Adipocyte (in vitro differentiated cells): ENCODE data around the gene PDE7B.
A peak's percentile ranks its signal among the peaks of the same experiment; 100 is the strongest.

Source experiments
- DNase-seq: peaks from one replicate; pipeline ENCODE4 v3.0.0-alpha.2; 2015; ENCODE audit warnings: low read depth
- H3K27me3 ChIP-seq: replicated peaks from 2 replicates; pipeline ENCODE4 v1.7.0; 2013; ENCODE audit warnings: mild to moderate bottlenecking, low read length, moderate library complexity; ENCODE audit not compliant: control insufficient read depth, insufficient read depth
- H3K36me3 ChIP-seq: 2 replicates; pipeline ENCODE4 v1.7.0; 2013; ENCODE audit warnings: low read length, mild to moderate bottlenecking, moderate library complexity; ENCODE audit not compliant: control insufficient read depth, insufficient read depth, severe bottlenecking
- H3K4me1 ChIP-seq: 2 replicates; pipeline ENCODE4 v1.7.0; 2013; ENCODE audit warnings: mild to moderate bottlenecking, low read length, moderate library complexity; ENCODE audit not compliant: control insufficient read depth, insufficient read depth
- H3K4me3 ChIP-seq: 2 replicates; pipeline ENCODE4 v1.7.0; 2013; ENCODE audit warnings: mild to moderate bottlenecking, low read length, moderate library complexity
- H3K9ac ChIP-seq: 2 replicates; pipeline ENCODE4 v1.7.0; 2013; ENCODE audit warnings: mild to moderate bottlenecking, low read length, moderate library complexity
- H3K9me3 ChIP-seq: 2 replicates; pipeline ENCODE4 v1.7.0; 2013; ENCODE audit warnings: mild to moderate bottlenecking, low read length, moderate library complexity; ENCODE audit not compliant: control insufficient read depth

Gene PDE7B

DNA sequence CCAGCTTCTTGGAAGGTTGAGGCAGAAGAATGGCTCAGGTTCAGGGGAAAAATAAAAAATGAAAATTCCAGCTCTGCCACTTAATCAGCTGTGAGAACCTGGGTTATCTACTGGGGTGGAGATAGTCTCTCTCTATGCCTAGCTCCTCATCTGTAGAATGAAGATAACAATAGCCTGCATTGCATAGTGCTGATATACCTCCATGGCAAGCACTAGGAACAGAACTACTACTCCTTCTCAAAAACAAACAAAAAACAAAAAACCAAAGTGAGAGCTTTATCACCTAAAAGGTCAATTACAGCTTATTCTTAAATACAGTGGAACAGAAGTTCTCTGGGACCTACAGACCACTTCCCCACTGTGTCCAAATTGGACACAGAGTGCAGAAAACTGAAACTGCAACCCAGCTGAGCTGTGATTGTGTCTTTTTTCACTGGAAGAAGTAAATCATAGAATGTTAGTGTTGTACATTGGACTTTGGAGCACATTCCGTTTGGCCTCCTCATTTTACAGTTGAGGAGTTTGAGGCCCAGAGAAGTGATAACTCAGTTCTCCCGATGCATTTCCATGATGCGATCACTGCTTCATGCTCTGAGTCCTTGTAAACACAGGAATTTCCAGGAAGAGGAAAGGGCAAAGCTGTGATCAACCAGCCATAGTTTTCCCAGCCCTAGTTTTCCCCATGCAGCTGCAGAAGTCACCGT, 375.3 kb downstream of the PDE7B start:
- H3K4me3 ChIP-seq, result peak overlapping the region; percentile 78
- DNase-seq, result no peak
- no peaks in the 10 kb centered on the region for H3K36me3 ChIP-seq
- peak overlapping the region; percentile 72 for H3K9ac ChIP-seq
- H3K27me3 ChIP-seq, result no peaks in the 10 kb centered on the region
- H3K4me1 ChIP-seq, result peaks cover 11% of the 10 kb centered on the region
- H3K9me3 ChIP-seq, result no peaks in the 10 kb centered on the region

DNA sequence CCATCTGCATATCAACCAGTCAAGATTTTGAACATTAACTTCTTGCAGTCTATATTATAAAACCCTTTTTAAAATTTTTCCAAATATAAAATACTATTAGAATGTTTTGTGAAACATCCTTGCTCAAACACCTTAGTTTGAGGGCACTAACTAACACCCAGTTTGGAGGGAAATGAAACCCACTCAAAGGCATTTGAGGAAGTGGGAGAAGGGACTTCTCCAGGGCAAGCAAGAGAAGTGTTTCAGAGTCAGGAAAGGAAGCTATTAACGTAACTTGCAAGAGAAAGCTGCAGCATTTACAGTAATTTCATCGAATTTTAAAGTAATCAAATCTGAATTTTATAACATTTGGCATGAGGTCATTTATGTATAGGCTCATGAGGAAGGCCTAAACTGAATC, 377.3 kb downstream of the PDE7B start:
- Histone ChIP-seq H3K9me3 (no peaks in the 10 kb centered on the region), H3K9ac (no peak overlapping the region), H3K4me1 (peaks cover 11% of the 10 kb centered on the region), H3K27me3 (no peaks in the 10 kb centered on the region), H3K4me3 (no peak overlapping the region), H3K36me3 (no peaks in the 10 kb centered on the region)
- DNase-seq, result no peak

DNA sequence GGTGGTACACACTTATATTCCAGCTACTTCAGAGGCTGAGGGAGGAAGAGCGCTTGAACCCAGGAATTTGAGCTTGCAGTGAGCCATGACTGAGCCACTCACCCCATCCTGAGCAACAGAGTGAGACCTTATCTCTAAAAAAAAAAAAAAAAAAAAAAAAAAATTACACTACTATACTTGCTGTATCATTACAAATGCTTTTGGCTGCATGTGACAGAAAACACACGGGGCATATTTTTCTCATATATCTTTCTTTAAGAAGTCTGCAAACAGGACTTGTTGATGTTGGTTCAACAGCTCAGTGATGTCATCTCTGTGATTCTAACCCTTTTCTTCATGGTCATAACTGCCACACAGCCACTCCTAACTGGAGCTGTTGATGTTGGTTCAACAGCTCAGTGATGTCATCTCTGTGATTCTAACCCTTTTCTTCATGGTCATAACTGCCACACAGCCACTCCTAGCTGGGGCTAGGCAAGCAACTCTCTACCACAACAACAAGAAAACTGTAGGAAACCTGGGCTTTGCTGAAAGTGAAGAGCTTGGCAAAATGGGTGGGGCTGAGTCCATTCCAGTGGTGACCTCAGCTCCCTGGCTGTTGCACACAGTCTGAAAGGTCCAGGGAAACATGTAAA, 378.8 kb downstream of the PDE7B start:
- peak; percentile 38 for DNase-seq
- no peak overlapping the region for H3K9ac ChIP-seq
- peaks cover 11% of the 10 kb centered on the region for H3K4me1 ChIP-seq

DNA sequence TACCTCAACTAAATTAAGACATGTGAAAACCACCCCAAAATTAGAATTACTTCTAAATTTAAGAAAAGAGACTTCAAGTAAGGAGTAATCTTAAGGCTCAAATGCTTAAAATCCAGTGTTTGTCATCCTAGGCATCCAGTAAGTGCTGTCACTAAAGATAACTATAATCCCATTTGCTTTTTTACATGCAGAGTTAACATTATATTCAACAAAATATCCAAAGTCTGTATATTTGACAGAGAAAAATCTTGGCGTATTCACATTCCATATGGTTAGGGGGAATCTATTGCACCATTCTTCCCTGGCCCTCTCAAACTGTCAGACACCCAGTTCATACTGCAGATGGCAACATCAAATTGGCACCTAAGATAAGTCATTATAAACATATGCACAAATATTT, 381.2 kb downstream of the PDE7B start:
- no peak for DNase-seq
- H3K36me3 ChIP-seq, result no peaks in the 10 kb centered on the region
- H3K27me3 ChIP-seq, result no peaks in the 10 kb centered on the region
- H3K4me3 ChIP-seq, result no peak overlapping the region
- no peaks in the 10 kb centered on the region for H3K9me3 ChIP-seq
- H3K9ac ChIP-seq, result no peak overlapping the region
- peaks cover 14% of the 10 kb centered on the region for H3K4me1 ChIP-seq

More for the DNA sequence above, 378.8 kb downstream of the PDE7B start:
- Histone ChIP-seq H3K36me3 (no peaks in the 10 kb centered on the region), H3K9me3 (no peaks in the 10 kb centered on the region), H3K27me3 (no peaks in the 10 kb centered on the region), H3K4me3 (no peak overlapping the region)

DNA sequence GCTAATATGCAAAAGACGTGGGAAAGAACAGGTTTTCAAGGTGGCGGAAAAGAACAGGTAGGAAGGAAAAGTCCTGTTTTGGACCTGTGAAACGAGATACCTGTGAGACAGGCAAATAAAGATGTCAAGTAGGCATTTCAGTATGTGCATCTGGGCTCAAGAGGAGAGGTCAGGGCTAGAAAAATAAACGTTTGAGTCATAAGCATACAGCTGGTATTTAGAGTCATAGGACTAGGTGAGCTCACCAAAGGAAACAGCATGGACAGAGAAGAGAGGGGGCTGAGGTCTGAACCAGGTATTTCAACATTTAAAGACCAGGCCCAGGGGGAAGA, 383.7 kb downstream of the PDE7B start:
- H3K36me3 ChIP-seq, result no peaks in the 10 kb centered on the region
- H3K9ac ChIP-seq, result no peak overlapping the region
- peaks cover 14% of the 10 kb centered on the region for H3K4me1 ChIP-seq
- no peak for DNase-seq
- no peaks in the 10 kb centered on the region for H3K9me3 ChIP-seq
- no peak overlapping the region for H3K4me3 ChIP-seq
- no peaks in the 10 kb centered on the region for H3K27me3 ChIP-seq

DNA sequence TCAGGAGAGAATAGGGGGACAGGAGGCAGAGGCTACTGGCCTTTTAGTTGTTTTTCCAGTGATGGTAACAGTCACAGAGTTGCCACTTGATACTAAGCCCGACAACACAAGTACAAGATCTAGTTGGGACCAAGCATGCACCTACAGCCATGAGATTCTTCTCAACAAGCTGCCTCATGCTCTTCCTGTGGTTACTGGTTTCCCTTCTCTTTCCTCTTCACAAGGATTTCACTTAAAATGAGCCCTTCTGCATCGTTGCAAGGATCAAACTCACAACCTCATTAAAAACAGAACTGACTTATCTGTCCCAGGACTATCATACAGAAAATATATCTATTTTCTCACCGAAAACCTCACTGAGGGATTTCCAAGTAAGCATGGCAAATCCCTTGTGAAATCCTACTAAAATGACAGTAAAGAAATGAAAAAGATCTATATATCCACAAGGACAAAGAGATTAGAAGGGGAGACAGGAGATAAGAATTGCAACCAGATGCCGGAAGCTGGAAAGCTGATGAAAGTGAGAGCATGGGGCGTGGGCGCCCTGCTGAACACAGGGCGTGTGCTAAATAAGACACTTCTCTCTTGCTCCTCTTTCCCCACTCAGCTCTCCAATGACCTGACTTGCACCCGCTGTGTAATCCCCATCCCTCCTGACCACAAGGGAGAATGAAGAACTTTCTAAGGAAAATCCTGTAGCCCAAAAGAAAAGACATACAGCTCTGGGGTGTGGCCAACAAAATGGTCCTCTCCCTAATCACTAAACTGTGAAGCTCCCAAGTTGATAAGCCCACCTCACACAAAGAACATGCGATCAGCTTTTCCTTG, 385.2 kb downstream of the PDE7B start:
- H3K9ac ChIP-seq, result no peak overlapping the region
- no peaks in the 10 kb centered on the region for H3K9me3 ChIP-seq
- H3K36me3 ChIP-seq, result no peaks in the 10 kb centered on the region
- DNase-seq, result no peak
- H3K27me3 ChIP-seq, result no peaks in the 10 kb centered on the region
- peak overlapping the region; percentile 11 for H3K4me3 ChIP-seq
- H3K4me1 ChIP-seq, result peaks cover 9% of the 10 kb centered on the region

DNA sequence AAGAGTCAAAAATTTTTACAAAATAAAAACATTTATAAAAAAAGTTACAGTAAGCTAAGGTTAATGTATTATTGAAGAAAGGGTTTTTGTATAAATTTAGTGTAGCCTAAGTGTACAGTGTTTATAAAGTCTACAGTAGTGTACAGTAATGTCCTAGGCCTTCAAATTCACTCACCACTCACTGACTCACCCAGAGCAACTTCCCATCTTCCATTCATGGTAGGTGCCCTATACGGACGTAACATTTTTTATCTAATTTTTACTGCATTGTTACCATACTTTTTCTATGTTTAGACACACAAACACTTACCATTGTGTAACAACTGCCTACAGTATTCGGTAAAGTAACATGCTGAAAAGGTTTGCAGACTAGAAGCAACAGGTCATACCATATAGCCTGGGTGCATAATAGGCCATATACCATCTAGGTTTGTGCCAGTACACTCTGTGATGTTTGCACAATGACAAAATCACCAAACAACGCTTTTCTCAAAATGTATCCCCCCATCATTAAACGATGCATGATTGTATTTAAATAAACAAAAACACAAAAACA, 392.6 kb downstream of the PDE7B start:
- no peaks in the 10 kb centered on the region for H3K27me3 ChIP-seq
- no peaks in the 10 kb centered on the region for H3K9me3 ChIP-seq
- H3K36me3 ChIP-seq, result no peaks in the 10 kb centered on the region
- no peaks in the 10 kb centered on the region for H3K4me1 ChIP-seq
- H3K9ac ChIP-seq, result no peak overlapping the region
- peak; percentile 31 for DNase-seq
- no peak overlapping the region for H3K4me3 ChIP-seq
